Sigmoid colon (tissue), 7 donors: ENCODE data around the gene AKR1E2. TPM values are rescaled to one million over a fixed set of nuclear protein-coding genes. Genes with fewer than 3 reads are reported as not detected.

Experiments
- DNase-seq: peaks from one replicate; pipeline ENCODE4 v3.0.0-alpha.2; 2019
- H3K27ac ChIP-seq, 4 donors: fragments of 200-600 bp; sonication (generic); one replicate each; pipeline ENCODE4 v1.5.1; 2016 to 2019; ENCODE audit warnings: mild to moderate bottlenecking in 1 of 4
- H3K27me3 ChIP-seq, 3 donors: fragments of 200-600 bp; sonication (generic); one replicate each; pipeline ENCODE4 v1.5.1; 2019; ENCODE audit warnings: mild to moderate bottlenecking in 1 of 3
- H3K36me3 ChIP-seq, 4 donors: fragments of 200-600 bp; sonication (generic); one replicate each; pipeline ENCODE4 v1.5.1; 2016 to 2019
- H3K4me1 ChIP-seq, 4 donors: fragments of 200-600 bp; sonication (generic); one replicate each; pipeline ENCODE4 v1.5.1; 2017 to 2019
- H3K4me3 ChIP-seq, 4 donors: fragments of 200-600 bp; sonication (generic); one replicate each; pipeline ENCODE4 v1.5.1; 2017 to 2019; ENCODE audit warnings: mild to moderate bottlenecking in 2 of 4, moderate library complexity in 1 of 4
- H3K9me3 ChIP-seq, 4 donors: fragments of 200-600 bp in 3 of 4; sonication (generic) in 3 of 4; one replicate each; pipeline versions ENCODE4 v1.5.1 to v1.6.1; 2013 to 2019
- CTCF ChIP-seq, 4 experiments: fragments of 450-650 bp in 3 of 4; fragments of 200-600 bp in 1 of 4; IDR thresholded peaks; one replicate each; pipeline ENCODE4 v1.5.1; 2016 to 2019; ENCODE audit warnings: antibody characterized with exemption in 4 of 4, mild to moderate bottlenecking in 3 of 4, moderate library complexity in 2 of 4
- EP300 ChIP-seq, 4 donors: sonication (generic); formaldehyde crosslinking; IDR thresholded peaks; one replicate each; pipeline ENCODE4 v1.6.1; 2017; ENCODE audit warnings: antibody characterized with exemption in 4 of 4
- POLR2A ChIP-seq, 2 donors: fragments of 450-650 bp; IDR thresholded peaks; one replicate each; pipeline ENCODE4 v1.6.1; 2016; ENCODE audit warnings: antibody characterized with exemption in 2 of 2, mild to moderate bottlenecking in 2 of 2, moderate library complexity in 2 of 2
- POLR2AphosphoS5 ChIP-seq, 4 donors: sonication (generic); formaldehyde crosslinking; IDR thresholded peaks; one replicate each; pipeline ENCODE4 v1.6.1; 2017; ENCODE audit warnings: antibody characterized with exemption in 4 of 4
- WGBS, 2 donors: extraction: QIAGEN DNeasy Blood & Tissue Kit; methylation state at CpG; one replicate each; pipeline ENCODE4 v1.1.7; 2013; 5-methylcytosine and 5-hydroxymethylcytosine counted together
- intact Hi-C: fragments of 100-400 bp; cut with DNase I; formaldehyde crosslinking; loops from one replicate; pipeline ENCODE4 v1.15.1; 2023
- polyA plus RNA-seq, 3 donors: library from polyadenylated mRNA; stranded (reverse); fragments of 200-250 nt; gene quantifications; one replicate each; pipeline ENCODE4 v1.2.3, GENCODE V29; 2013
- total RNA-seq, 4 donors: library from RNA; depleted of rRNA; stranded (reverse); fragments of >200 nt; gene quantifications; one replicate each; pipeline ENCODE4 v1.1.0, GENCODE V29; 2016
- donor health status: healthy with polysubstance abuse.
- donor health status: Bipolar disorder and iron deficiency.
- donor health status: healthy.

Gene AKR1E2
- total and polyA plus RNA-seq, 7 donors: 0.69 to 32.5 (median 13.8) TPM; not detected in 1

DNA sequence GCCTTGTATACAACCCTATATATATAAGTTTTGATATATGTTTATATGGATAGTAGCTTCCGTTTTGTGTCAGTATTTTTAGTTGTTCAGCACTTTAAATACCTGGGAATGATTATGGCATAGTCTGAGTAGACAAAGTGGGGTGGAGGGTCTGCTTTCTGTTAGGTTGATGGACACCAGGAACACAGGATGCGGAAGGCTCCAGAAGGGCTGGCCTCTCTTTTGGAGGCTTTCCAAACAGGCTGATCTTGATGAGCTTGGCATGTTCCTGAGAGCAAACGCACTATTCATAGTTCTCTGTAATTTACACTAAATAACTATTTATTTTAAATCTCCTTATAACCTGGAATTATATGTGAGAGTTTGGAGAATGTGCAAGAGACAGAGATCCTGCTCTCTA is 12.7 kb downstream of the AKR1E2 start:
- H3K4me3 ChIP-seq: no peak overlapping the region
- 76 to 79% methylated on average over 3 of the region's 3 CpGs for WGBS, 2 donors
- no peak overlapping the region for H3K27ac ChIP-seq
- DNase-seq: no peak
- TF ChIP-seq POLR2AphosphoS5 (IDR thresholded peaks at IDR 0.05): no peak
- no peak for TF ChIP-seq POLR2A (IDR thresholded peaks at IDR 0.05)
- TF ChIP-seq CTCF (IDR thresholded peaks at IDR 0.05): no peak
- no peak for TF ChIP-seq EP300 (IDR thresholded peaks at IDR 0.05)
- no peaks in the 10 kb centered on the region for H3K9me3 ChIP-seq
- intact Hi-C loops: no loop called here
- H3K27me3 ChIP-seq: no peaks in the 10 kb centered on the region
- H3K36me3 ChIP-seq: peaks cover 0 to 32% (median 4%) of the 10 kb centered on the region in 4 donors
- peaks cover 0 to 13% (median 7%) of the 10 kb centered on the region in 4 donors for H3K4me1 ChIP-seq

DNA sequence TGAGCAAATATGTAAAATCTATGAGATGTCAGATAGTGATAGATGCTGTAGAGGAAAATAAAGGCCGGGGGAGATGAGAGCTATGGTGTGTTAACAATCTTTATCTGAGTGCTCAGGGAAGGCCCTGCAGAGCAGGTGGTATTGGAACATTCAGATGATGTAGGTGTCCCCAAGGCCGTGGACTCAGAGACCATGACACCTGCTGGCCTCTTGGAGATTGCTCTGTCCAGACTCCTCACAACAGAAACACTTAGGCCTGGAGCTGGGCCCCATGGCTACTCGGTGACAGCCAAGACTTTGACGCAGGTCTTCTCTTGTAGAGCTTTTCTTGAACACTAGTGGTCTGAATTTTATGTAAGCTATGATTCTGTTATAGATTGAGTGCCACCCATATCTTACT is 13.3 kb downstream of the AKR1E2 start:
- H3K27ac ChIP-seq: no peak overlapping the region
- no peak overlapping the region for H3K4me3 ChIP-seq
- peaks cover 0 to 27% (median 4%) of the 10 kb centered on the region in 4 donors for H3K36me3 ChIP-seq
- 79 to 86% methylated on average over 4 of the region's 4 CpGs for WGBS, 2 donors
- TF ChIP-seq POLR2A (IDR thresholded peaks at IDR 0.05) (no peak), CTCF (IDR thresholded peaks at IDR 0.05) (no peak), EP300 (IDR thresholded peaks at IDR 0.05) (no peak), POLR2AphosphoS5 (IDR thresholded peaks at IDR 0.05) (no peak)
- H3K4me1 ChIP-seq: peaks cover 0 to 13% (median 7%) of the 10 kb centered on the region in 4 donors
- DNase-seq: no peak
- no peaks in the 10 kb centered on the region for H3K27me3 ChIP-seq
- H3K9me3 ChIP-seq: no peaks in the 10 kb centered on the region
- intact Hi-C loops: no loop called here

GRCh38 chr10:4840151-4840550 is 14.1 kb downstream of the AKR1E2 start:
- Histone ChIP-seq H3K4me1 (peaks cover 0 to 13% (median 7%) of the 10 kb centered on the region in 4 donors), H3K9me3 (no peaks in the 10 kb centered on the region), H3K36me3 (peaks cover 0 to 25% (median 4%) of the 10 kb centered on the region in 4 donors), H3K27ac (no peak overlapping the region), H3K4me3 (no peak overlapping the region), H3K27me3 (no peaks in the 10 kb centered on the region)
- intact Hi-C loops: no loop called here
- DNase-seq: no peak
- WGBS, 2 donors: 82 to 91% methylated on average over 2 of the region's 2 CpGs
- no peak for TF ChIP-seq EP300 (IDR thresholded peaks at IDR 0.05)
- no peak for TF ChIP-seq CTCF (IDR thresholded peaks at IDR 0.05)
- no peak for TF ChIP-seq POLR2AphosphoS5 (IDR thresholded peaks at IDR 0.05)

DNA sequence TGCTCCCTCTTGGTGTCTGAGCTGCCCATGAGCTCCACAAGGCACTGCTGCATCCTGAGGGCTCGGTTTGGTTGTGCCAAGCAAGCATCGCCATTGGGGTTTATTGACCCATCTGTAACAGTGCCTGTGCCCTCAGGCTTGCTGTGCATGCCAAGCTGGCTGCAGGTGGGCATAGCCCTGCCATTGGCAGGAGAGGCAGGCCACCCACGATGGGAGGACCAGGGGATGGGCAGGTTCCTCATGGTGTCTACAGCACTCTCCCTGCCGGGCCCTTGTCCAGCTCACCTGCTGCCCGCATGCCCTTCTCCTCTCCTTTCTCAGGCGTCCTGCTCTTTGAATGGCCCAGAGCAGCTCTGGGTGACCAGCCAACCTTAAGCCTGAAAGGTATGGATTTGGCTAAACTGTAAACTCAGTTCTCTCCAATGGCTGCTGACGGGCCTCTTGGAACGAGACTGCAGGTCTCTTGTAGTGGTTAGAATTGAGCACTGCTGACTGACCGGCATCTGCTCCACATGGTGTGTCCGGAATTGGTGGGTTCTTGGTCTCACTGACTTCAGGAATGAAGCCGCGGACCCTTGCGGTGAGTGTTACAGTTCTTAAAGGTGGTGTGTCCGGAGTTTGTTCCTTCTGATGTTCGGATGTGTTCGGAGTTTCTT is 17.6 kb downstream of the AKR1E2 start:
- WGBS, 2 donors: 91 to 93% methylated on average over 16 of the region's 16 CpGs
- DNase-seq: no peak
- intact Hi-C loops: no loop called here

More for the DNA sequence above, 17.6 kb downstream of the AKR1E2 start:
- peaks cover 0 to 6% (median 4%) of the 10 kb centered on the region in 4 donors for H3K4me1 ChIP-seq
- TF ChIP-seq POLR2A (IDR thresholded peaks at IDR 0.05): no peak
- no peak for TF ChIP-seq CTCF (IDR thresholded peaks at IDR 0.05)
- TF ChIP-seq POLR2AphosphoS5 (IDR thresholded peaks at IDR 0.05): no peak
- TF ChIP-seq EP300 (IDR thresholded peaks at IDR 0.05): no peak
- H3K9me3 ChIP-seq: no peaks in the 10 kb centered on the region
- H3K4me3 ChIP-seq: no peak overlapping the region
- H3K27ac ChIP-seq: no peak overlapping the region
- H3K27me3 ChIP-seq: no peaks in the 10 kb centered on the region
- H3K36me3 ChIP-seq: peaks cover 0 to 12% (median 3%) of the 10 kb centered on the region in 4 donors
